ENCODE data around the gene SPDYE3.
"Not testable (repeated sequence)": the region's sequence is repeated elsewhere in the genome, so short reads cannot be mapped to it uniquely, and the experiment has no call there.

Gene SPDYE3

GRCh38 chr7:100307402-100307801 is at the start of gene SPDYE3:
Gene SPDYE3 (plus strand): TSS chr7:100307702. CDS start chr7:100307886, 184 bp downstream.
- not testable (repeated sequence) for TF ChIP-seq CTCF (IDR thresholded peaks at IDR 0.05)

DNA sequence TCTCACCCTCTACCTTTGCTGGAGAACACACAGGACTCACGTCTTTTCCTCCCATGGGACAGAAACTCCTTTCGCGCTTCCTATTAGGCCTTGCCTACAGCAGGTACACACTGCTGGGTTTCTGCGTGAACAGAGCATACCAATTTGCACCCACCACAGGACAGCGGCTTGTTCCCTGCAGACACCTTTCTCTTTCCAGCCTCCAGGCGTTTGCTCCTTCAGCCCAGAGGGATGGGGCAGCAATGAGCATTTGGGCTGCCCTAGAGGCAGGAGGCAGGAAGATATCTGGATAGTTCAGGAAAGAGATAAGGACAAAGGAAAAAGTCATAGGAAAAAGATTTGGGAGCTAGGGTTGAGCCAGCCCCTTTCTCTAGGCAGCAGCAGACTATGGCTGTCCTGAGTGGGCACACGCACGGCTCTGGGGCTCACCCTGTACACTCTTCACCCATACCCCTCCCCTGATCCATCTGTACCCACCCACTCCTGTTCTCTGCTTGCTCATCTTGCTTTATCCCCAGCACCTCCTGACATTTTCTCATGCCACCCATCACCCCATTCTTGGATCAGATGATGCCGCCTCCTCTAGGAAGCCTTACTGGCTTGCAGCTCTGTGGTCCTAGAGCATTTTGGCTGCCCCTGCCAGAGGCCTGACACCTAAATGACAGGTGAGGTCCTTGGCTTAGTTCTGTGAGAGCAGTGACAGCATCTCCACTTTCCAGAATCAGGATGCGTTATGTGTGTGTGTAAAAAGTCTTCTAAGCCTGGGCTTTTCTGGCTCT is 40.7 kb upstream of the SPDYE3 start:
- no peak for TF ChIP-seq CTCF (IDR thresholded peaks at IDR 0.05)

DNA sequence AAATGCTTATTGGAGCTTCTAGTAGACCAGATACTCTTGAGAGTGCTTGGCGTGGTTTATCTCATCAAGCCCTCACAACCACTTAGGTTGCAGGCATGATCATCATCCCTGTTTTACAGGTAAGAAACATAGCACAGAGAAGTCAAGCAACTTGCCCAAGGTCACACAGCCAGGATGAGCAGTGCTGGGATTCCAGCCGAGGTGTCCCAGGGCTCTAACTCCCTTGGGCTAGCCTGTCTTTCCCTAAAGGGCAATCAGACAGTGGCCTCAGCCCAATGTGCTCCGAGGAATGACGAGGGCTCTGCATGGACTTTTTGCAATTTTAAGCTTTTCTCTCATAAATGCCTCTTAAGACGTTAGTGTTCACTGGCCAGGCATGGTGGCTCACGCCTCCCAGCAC is 39.9 kb upstream of the SPDYE3 start:
- no peak for TF ChIP-seq CTCF (IDR thresholded peaks at IDR 0.05)

- TF ChIP-seq CTCF (IDR thresholded peaks at IDR 0.05): no peak; the same call in 1 of the 2 replicates
Observed at GRCh38 chr7:100271716-100272537, 35.6 kb upstream of the SPDYE3 start.

- TF ChIP-seq CTCF (IDR thresholded peaks at IDR 0.05): no peak
Observed at GRCh38 chr7:100275120-100275519, 32.4 kb upstream of the SPDYE3 start.

- no peak for TF ChIP-seq CTCF (IDR thresholded peaks at IDR 0.05)
Observed at GRCh38 chr7:100342765-100343164, 35.3 kb downstream of the SPDYE3 start.

DNA sequence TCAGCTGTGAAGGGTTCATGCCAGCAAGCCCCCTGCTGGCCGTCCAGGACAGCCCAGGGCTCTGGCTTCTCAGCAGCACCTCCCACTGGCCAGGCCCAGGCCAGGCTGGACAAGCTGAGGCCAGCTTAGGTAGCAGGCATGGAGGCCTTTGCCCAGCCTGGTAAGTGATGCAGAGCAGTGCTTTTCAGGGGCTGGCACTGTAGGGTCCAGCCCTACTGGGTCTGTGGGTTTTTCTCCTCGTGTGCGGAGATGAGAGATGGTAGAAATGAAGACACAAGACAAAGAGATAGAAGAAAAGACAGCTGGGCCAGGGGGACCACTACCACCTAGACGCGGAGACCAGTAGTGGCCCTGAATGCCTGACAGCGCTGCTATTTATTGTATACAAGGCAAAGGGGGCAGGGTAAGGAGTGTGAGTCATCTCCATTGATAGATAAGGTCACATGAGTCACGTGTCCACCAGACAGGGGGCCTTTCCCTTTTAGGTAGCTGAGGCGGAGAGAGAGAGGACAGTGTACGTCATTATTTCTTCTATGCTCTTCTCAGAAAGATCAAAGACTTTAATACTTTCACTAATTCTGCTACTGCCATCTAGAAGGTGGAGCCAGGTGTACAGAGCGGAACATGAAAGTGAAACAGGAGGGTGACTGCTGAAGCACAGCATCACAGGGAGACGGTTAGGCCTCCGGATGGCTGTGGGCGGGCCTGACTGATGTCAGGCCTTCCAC is 37.2 kb downstream of the SPDYE3 start:
- TF ChIP-seq CTCF (IDR thresholded peaks at IDR 0.05): peak; percentile 75
